AG04449 (cell line): ENCODE measurements around the gene SPG7.

Experiments used
- CTCF ChIA-PET: fragments of 350-600 bp; formaldehyde crosslinking; extraction: SDS; loops from one replicate; lab custom pipeline; 2021; ENCODE audit warnings: antibody characterized with exemption; lab: Yijun Ruan, JAX
- POLR2A ChIA-PET: fragments of 400-600, 350-600 bp; formaldehyde crosslinking; extraction: SDS; loops from one replicate; lab custom pipeline; 2020; ENCODE audit warnings: antibody characterized with exemption, inconsistent platforms; lab: Yijun Ruan, JAX
- DNase-seq: peaks from one replicate; pipeline ENCODE4 v3.0.0-alpha.2; 2010; ENCODE audit warnings: low read depth, low spot score
- H3K4me3 ChIP-seq: 2 replicates; pipeline ENCODE4 v1.5.1; 2011; ENCODE audit warnings: low read depth, mild to moderate bottlenecking, control low read depth, low read length
- CTCF ChIP-seq: IDR thresholded peaks from one replicate; pipeline ENCODE4 v1.5.1; 2011; ENCODE audit warnings: mild to moderate bottlenecking, moderate library complexity, low read length, control low read depth, inconsistent platforms; ENCODE audit not compliant: insufficient read depth; ENCODE audit errors: missing control alignments

Gene SPG7

GRCh38 chr16:89600956-89601355, 92.8 kb downstream of the SPG7 start:
- DNase-seq = no peak
- POLR2A ChIA-PET = no interaction called here
- TF ChIP-seq CTCF = no peak
- CTCF ChIA-PET = interaction anchor here (0.8 to 3.9 kb wide), 5 partner anchors 14 to 99 kb away, joined by 3 to 20 read pairs (median 3); no protein-coding TSS in a partner anchor
- H3K4me3 ChIP-seq = no peak overlapping the region

GRCh38 chr16:89601906-89602272, 93.7 kb downstream of the SPG7 start:
- CTCF ChIA-PET = interaction anchor here (0.9 to 3.9 kb wide), 5 partner anchors 13 to 98 kb away, joined by 3 to 20 read pairs (median 4); partner anchors contain the start of gene CPNE7
- POLR2A ChIA-PET = interaction anchor here (0.5 to 1.2 kb wide), 4 partner anchors 12 to 72 kb away, joined by 3 read pairs; no protein-coding TSS in a partner anchor
- no peak for DNase-seq
- TF ChIP-seq CTCF = no peak
- H3K4me3 ChIP-seq = no peak overlapping the region; the same call in 1 of the 2 replicates

- DNase-seq = no peak
- H3K4me3 ChIP-seq = peak overlapping the region; percentile 32
- ChIA-PET CTCF (interaction anchor here (0.9 to 3.9 kb wide), 4 partner anchors 13 to 48 kb away, joined by 3 to 20 read pairs (median 5); partner anchors contain the start of gene CPNE7), POLR2A (interaction anchor here (0.5 to 1.2 kb wide), 5 partner anchors 12 to 40 kb away, joined by 3 read pairs; no protein-coding TSS in a partner anchor)
- TF ChIP-seq CTCF = no peak
Observed at GRCh38 chr16:89602273-89602951, 94.2 kb downstream of the SPG7 start.

GRCh38 chr16:89602952-89603590, 94.9 kb downstream of the SPG7 start:
- POLR2A ChIA-PET = interaction anchor here (0.5 to 0.8 kb wide), 2 partner anchors 19 to 39 kb away, joined by 3 read pairs; no protein-coding TSS in a partner anchor
- TF ChIP-seq CTCF = no peak
- H3K4me3 ChIP-seq = no peak overlapping the region
- DNase-seq = no peak
- CTCF ChIA-PET = interaction anchor here (1.1 to 3.9 kb wide), 3 partner anchors 12 to 39 kb away, joined by 4 to 20 read pairs (median 6); partner anchors contain the start of gene CPNE7

- TF ChIP-seq CTCF = no peak
- ChIA-PET CTCF (no interaction called here), POLR2A (no interaction called here)
- no peak overlapping the region for H3K4me3 ChIP-seq
- DNase-seq = no peak
Observed at GRCh38 chr16:89604764-89605163, 96.6 kb downstream of the SPG7 start.

- TF ChIP-seq CTCF = no peak
- CTCF ChIA-PET = no interaction called here
Observed at GRCh38 chr16:89605186-89605970, 97.2 kb downstream of the SPG7 start.

More at GRCh38 chr16:89605186-89605970, 97.2 kb downstream of the SPG7 start:
- POLR2A ChIA-PET = no interaction called here
- H3K4me3 ChIP-seq = no peak overlapping the region
- no peak for DNase-seq
